Cardiac muscle cell (in vitro differentiated cells and primary cell): ENCODE results near the gene IDE. TPM values are rescaled to one million over a fixed set of nuclear protein-coding genes. Genes with fewer than 3 reads are reported as not detected.
"Not testable (repeated sequence)": the region's sequence is repeated elsewhere in the genome, so short reads cannot be mapped to it uniquely, and the experiment has no call there.

Experiments used
- DNase-seq, 2 donors: peaks; one replicate each; pipeline versions ENCODE4 v3.0.0 to v3.0.0-alpha.2; 2010 to 2017; ENCODE audit warnings: low read depth in 1 of 2, low spot score in 1 of 2
- H3K27ac ChIP-seq: fragments of 200-600 bp; sonication (generic); 2 replicates; pipeline ENCODE4 v1.5.1; 2016
- H3K27me3 ChIP-seq: fragments of 200-600 bp; sonication (generic); 2 replicates; pipeline ENCODE4 v1.6.0; 2016; ENCODE audit warnings: control low read depth
- H3K36me3 ChIP-seq: fragments of 200-600 bp; sonication (generic); 2 replicates; pipeline ENCODE4 v1.5.1; 2016; ENCODE audit warnings: control low read depth
- H3K4me1 ChIP-seq: fragments of 200-600 bp; sonication (generic); 2 replicates; pipeline ENCODE4 v1.8.1; 2017; ENCODE audit warnings: low read depth, mild to moderate bottlenecking, mixed run types
- H3K4me3 ChIP-seq: fragments of 200-600 bp; sonication (generic); 2 replicates; pipeline ENCODE4 v1.5.1; 2016; ENCODE audit warnings: mild to moderate bottlenecking
- H3K9me3 ChIP-seq: fragments of 200-600 bp; sonication (generic); 2 replicates; pipeline ENCODE4 v1.5.1; 2017; ENCODE audit warnings: low read depth, mild to moderate bottlenecking, control low read depth
- polyA plus RNA-seq: library from polyadenylated mRNA; unstranded; fragments of >200 nt; fragmentation: Nextera tagmentation; extraction: Ambion mirVana; gene quantifications from 2 replicates; pipeline ENCODE4 v1.2.1, GENCODE V29; 2016
- total RNA-seq: library from RNA; depleted of rRNA; stranded (reverse); fragments of >200 nt; gene quantifications from 2 replicates; pipeline ENCODE4 v1.2.3, GENCODE V29; 2016
- TF ChIP-seq, protein P1 (sequence below): IDR thresholded peaks from 2 replicates; pipeline ENCODE4 v1.5.1; 2012; ENCODE audit warnings: low read depth, mild to moderate bottlenecking, low read length

IDE gene
- total and polyA plus RNA-seq, 2 experiments from 2014 or later: 23.2 to 30.0 TPM

DNA sequence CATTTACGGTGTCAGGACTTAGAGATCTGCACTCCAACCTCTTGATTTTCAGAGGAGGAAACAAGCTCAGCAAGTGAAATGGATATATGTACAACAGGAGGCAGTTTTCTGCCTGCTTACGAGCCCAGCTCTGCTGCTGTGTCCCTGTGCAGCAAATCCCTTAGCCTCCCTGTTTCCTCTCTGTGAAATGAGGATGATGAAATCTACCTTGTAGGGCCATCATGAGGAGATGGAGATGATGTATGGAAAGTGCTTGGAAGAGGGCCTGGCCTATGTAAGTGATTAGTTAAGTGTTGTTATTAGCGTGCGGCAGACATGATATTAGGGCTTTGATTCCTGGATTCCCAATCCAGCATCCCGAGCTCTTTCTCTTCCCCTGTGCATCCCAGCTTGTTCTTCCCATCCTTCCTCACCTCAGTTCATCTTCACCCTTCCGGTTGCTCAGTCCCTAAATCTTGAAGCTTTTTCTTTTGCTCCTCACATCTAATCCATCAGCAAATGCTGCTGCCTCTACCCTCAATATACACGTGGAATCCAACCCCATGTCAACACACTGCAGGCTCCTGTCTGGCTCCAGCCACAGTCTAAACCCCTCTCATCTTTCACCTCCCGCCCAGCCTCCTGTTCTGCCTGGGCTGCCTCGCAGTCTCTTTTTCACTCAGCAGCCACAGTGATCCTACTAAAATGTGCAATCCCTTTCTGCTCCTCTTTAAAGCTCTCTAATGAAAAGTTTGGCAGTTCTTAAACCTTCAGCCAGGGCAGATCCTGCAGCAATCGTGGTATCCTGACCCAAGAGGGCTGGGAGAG lies 169.1 kb downstream of the IDE start:
- no peak for DNase-seq
- TF ChIP-seq, protein P1, sequence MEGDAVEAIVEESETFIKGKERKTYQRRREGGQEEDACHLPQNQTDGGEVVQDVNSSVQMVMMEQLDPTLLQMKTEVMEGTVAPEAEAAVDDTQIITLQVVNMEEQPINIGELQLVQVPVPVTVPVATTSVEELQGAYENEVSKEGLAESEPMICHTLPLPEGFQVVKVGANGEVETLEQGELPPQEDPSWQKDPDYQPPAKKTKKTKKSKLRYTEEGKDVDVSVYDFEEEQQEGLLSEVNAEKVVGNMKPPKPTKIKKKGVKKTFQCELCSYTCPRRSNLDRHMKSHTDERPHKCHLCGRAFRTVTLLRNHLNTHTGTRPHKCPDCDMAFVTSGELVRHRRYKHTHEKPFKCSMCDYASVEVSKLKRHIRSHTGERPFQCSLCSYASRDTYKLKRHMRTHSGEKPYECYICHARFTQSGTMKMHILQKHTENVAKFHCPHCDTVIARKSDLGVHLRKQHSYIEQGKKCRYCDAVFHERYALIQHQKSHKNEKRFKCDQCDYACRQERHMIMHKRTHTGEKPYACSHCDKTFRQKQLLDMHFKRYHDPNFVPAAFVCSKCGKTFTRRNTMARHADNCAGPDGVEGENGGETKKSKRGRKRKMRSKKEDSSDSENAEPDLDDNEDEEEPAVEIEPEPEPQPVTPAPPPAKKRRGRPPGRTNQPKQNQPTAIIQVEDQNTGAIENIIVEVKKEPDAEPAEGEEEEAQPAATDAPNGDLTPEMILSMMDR: no peak
- H3K9me3 ChIP-seq: no peaks in the 10 kb centered on the region
- no peak overlapping the region for H3K4me3 ChIP-seq
- no peaks in the 10 kb centered on the region for H3K36me3 ChIP-seq
- H3K27ac ChIP-seq: no peak overlapping the region
- no peaks in the 10 kb centered on the region for H3K27me3 ChIP-seq
- no peaks in the 10 kb centered on the region for H3K4me1 ChIP-seq

DNA sequence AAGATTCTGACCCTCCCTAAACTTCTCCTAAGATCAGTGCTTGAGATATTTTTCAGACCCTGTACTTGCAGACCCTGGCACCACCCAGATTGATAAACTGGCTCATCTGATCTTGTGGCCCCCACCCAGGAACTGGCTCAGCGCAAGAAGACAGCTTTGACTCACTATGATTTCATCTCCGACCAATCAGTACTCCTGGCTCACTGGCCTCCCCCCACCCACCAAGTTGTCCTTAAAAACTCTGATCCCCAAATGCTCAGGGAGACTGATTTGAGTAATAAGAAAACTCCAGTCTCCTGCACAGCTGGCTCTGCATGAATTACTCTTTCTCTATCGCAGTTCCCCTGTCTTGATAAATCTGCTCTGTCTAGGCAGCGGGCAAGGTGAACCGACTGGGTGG lies 171.7 kb downstream of the IDE start:
- H3K9me3 ChIP-seq, H3K27ac ChIP-seq, H3K36me3 ChIP-seq, H3K27me3 ChIP-seq, H3K4me1 ChIP-seq, DNase-seq, H3K4me3 ChIP-seq: not testable (repeated sequence)

Other genes with a start within 250 kb of the IDE start
- 4.5 and 19.9 TPM in 2 replicates for gene KIF11, start 19.0 kb upstream of the IDE start, total RNA-seq
- 7.1 and 31.1 TPM in 2 replicates for gene KIF11, start 19.0 kb upstream of the IDE start, polyA plus RNA-seq
- 0.32 and 0.89 TPM in 2 replicates for gene HHEX, start 115.9 kb upstream of the IDE start, total RNA-seq
- 0.43 and 0.61 TPM in 2 replicates for gene HHEX, start 115.9 kb upstream of the IDE start, polyA plus RNA-seq